Measurements from ENCODE around the gene XPO5. TPM values are rescaled to one million over a fixed set of nuclear protein-coding genes. Genes with fewer than 3 reads are reported as not detected.

XPO5 gene
- total RNA-seq, 1 experiment from 2014 or later = 114 TPM

- Histone ChIP-seq H2AK5ac (ENCODE audit: insufficient read length, low read length) (no peak overlapping the region), H3K79me1 (ENCODE audit: insufficient read depth, low read depth, low read length, poor library complexity, severe bottlenecking) (no peaks in the 10 kb centered on the region), H4K91ac (ENCODE audit: insufficient read length, low read depth, low read length) (no peak overlapping the region), H3K9ac (ENCODE audit: extremely low read depth, insufficient read length, low read length) (no peak overlapping the region), H3K4ac (ENCODE audit: low read depth, low read length) (no peak overlapping the region), H3K79me2 (ENCODE audit: insufficient read depth, low read length) (no peaks in the 10 kb centered on the region), H3K18ac (ENCODE audit: insufficient read length, low read depth, low read length) (no peak overlapping the region), H2BK5ac (ENCODE audit: insufficient read length, low read length) (no peak overlapping the region), H3K27me3 (ENCODE audit: insufficient read depth, low read length) (no peaks in the 10 kb centered on the region), H3K14ac (ENCODE audit: insufficient read depth, low read length) (no peak overlapping the region), H3K4me2 (ENCODE audit: insufficient read depth, insufficient read length, low read length) (no peak overlapping the region), H2AFZ (ENCODE audit: low read length) (no peak overlapping the region), H2BK20ac (ENCODE audit: low read depth, low read length, poor library complexity, severe bottlenecking) (no peak overlapping the region), H3K23me2 (ENCODE audit: insufficient read length, low read depth, low read length, poor library complexity, severe bottlenecking) (no peaks in the 10 kb centered on the region), H4K8ac (replicated peaks; ENCODE audit: insufficient read length, low read depth, low read length) (no peak overlapping the region), H3K23ac (ENCODE audit: insufficient read length, low read depth, low read length) (no peak overlapping the region), H2BK120ac (ENCODE audit: low read depth, low read length, poor library complexity, severe bottlenecking) (no peak overlapping the region), H2BK12ac (ENCODE audit: insufficient read length, low read depth, low read length) (no peak overlapping the region), H3T11ph (ENCODE audit: low read length) (no peak overlapping the region), H2BK15ac (ENCODE audit: low read depth, low read length) (no peak overlapping the region), H4K20me1 (ENCODE audit: control insufficient read depth, insufficient read depth, insufficient read length) (no peaks in the 10 kb centered on the region), H4K5ac (ENCODE audit: insufficient read length, low read depth, low read length) (no peak overlapping the region), H3K4me1 (ENCODE audit: insufficient read depth, low read length) (no peaks in the 10 kb centered on the region), H3K9me3 (ENCODE audit: control insufficient read depth, low read depth, low read length) (no peaks in the 10 kb centered on the region), H3K56ac (ENCODE audit: insufficient read length, low read depth, low read length) (no peak overlapping the region), H3K27ac (ENCODE audit: insufficient read length, low read depth, low read length) (no peak overlapping the region)
- Mint-ChIP-seq H3K4me1 (no peaks in the 10 kb centered on the region), H3K9me3 (no peaks in the 10 kb centered on the region), H3K4me3 (no peak overlapping the region), H3K27me3 (ENCODE audit: low read depth) (no peaks in the 10 kb centered on the region), H3K27ac (no peak overlapping the region), H3K36me3 (ENCODE audit: insufficient read depth in 1 of 3, low read depth in 3 of 3) (peaks cover 0 to 44% (median 28%) of the 10 kb centered on the region in 3 experiments; a peak in 4 of 7 replicates)
- no CpG with 5 or more reads among the region's 1 CpG for WGBS (ENCODE audit: extremely low coverage, insufficient read length, low lambda C conversion rate)
- no peak for TF ChIP-seq CTCF (conservative IDR thresholded peaks at IDR 0.05)
- DNase-seq = no peak
These were observed 33.6 kb upstream of the XPO5 start for GRCh38 chr6:43609402-43609801.
